SK-N-SH (cell line): Measurements from ENCODE around the gene ATOSB. TPM values are rescaled to one million over a fixed set of nuclear protein-coding genes. Genes with fewer than 3 reads are reported as not detected.

Source experiments
- CTCF ChIA-PET: fragments of 300-600, 350-600 bp; formaldehyde crosslinking; extraction: SDS; loops from one replicate; lab custom pipeline; 2021; lab: Yijun Ruan, JAX
- POLR2A ChIA-PET: fragments of 350-600 bp; sonication (Branson Sonifier 250); formaldehyde crosslinking; extraction: SDS; loops from one replicate; lab custom pipeline; 2020; ENCODE audit warnings: antibody characterized with exemption, inconsistent platforms; lab: Yijun Ruan, JAX
- DNase-seq: peaks from one replicate; pipeline ENCODE4 v3.0.0; 2012
- H2AFZ ChIP-seq: fragments of 200-600 bp; sonication (generic); 2 replicates; pipeline ENCODE4 v1.8.1; 2016; ENCODE audit warnings: antibody characterized with exemption, mild to moderate bottlenecking, low read depth
- H3F3A ChIP-seq: fragments of 200-600 bp; sonication (generic); replicated peaks from 2 replicates; pipeline ENCODE3; 2016; ENCODE audit warnings: antibody characterized with exemption, mild to moderate bottlenecking; ENCODE audit not compliant: insufficient read depth
- H3K27ac ChIP-seq, 2 experiments: fragments of 200-500 bp in 1 of 2; fragments of 200-600 bp in 1 of 2; sonication (Bioruptor generic) in 1 of 2; sonication (generic), shearing (Covaris generic) in 1 of 2; 2 replicates each; pipeline versions ENCODE4 v1.5.1 to v1.6.1; 2014 to 2016; ENCODE audit warnings: low read depth in 2 of 2, inconsistent platforms in 1 of 2, low read length in 1 of 2, mild to moderate bottlenecking in 1 of 2, mixed read lengths in 1 of 2
- H3K27me3 ChIP-seq: fragments of 200-600 bp; sonication (generic), shearing (Covaris generic); 2 replicates; pipeline ENCODE4 v1.6.1; 2016; ENCODE audit warnings: mixed run types; ENCODE audit not compliant: insufficient read depth
- H3K36me3 ChIP-seq, 2 experiments: fragments of 200-500 bp in 1 of 2; fragments of 200-600 bp in 1 of 2; sonication (Bioruptor generic) in 1 of 2; sonication (generic) in 1 of 2; replicated peaks in 1 of 2; 2 replicates each; pipeline versions ENCODE3 to v1.5.1; 2014 to 2016; ENCODE audit warnings: low read length in 1 of 2, mild to moderate bottlenecking in 1 of 2; ENCODE audit not compliant: insufficient read depth in 2 of 2, control insufficient read depth in 1 of 2
- H3K4me1 ChIP-seq, 2 experiments: fragments of 200-500 bp in 1 of 2; fragments of 200-600 bp in 1 of 2; sonication (Bioruptor generic) in 1 of 2; sonication (generic), shearing (Covaris generic) in 1 of 2; 2 replicates each; pipeline versions ENCODE4 v1.5.1 to v1.6.1; 2014 to 2016; ENCODE audit warnings: low read depth in 1 of 2, low read length in 1 of 2, mixed run types in 1 of 2; ENCODE audit not compliant: insufficient read depth in 2 of 2, control insufficient read depth in 1 of 2
- H3K4me2 ChIP-seq: fragments of 200-600 bp; sonication (generic), shearing (Covaris generic); 2 replicates; pipeline ENCODE4 v1.6.1; 2017; ENCODE audit warnings: mixed run types
- H3K4me3 ChIP-seq, 2 experiments: fragments of 200-500 bp in 1 of 2; fragments of 200-600 bp in 1 of 2; sonication (Bioruptor generic) in 1 of 2; sonication (generic), shearing (Covaris generic) in 1 of 2; 2 replicates each; pipeline versions ENCODE4 v1.5.1 to v1.8.1; 2014 to 2016; ENCODE audit warnings: low read depth in 2 of 2, inconsistent platforms in 1 of 2, low read length in 1 of 2, mild to moderate bottlenecking in 1 of 2, mixed read lengths in 1 of 2, moderate library complexity in 1 of 2
- H3K79me2 ChIP-seq: fragments of 200-600 bp; sonication (generic); 2 replicates; pipeline ENCODE4 v1.8.1; 2017; ENCODE audit warnings: mild to moderate bottlenecking; ENCODE audit not compliant: insufficient read depth
- H3K9ac ChIP-seq: fragments of 200-600 bp; sonication (generic); 2 replicates; pipeline ENCODE4 v1.6.1; 2017; ENCODE audit warnings: mixed run types
- H3K9me2 ChIP-seq: fragments of 200-600 bp; sonication (generic); 2 replicates; pipeline ENCODE4 v1.6.1; 2017; ENCODE audit warnings: mixed run types
- H3K9me3 ChIP-seq: fragments of 200-600 bp; sonication (generic); 2 replicates; pipeline ENCODE4 v1.6.1; 2017; ENCODE audit warnings: mixed run types, mild to moderate bottlenecking, moderate library complexity
- H4K20me1 ChIP-seq: fragments of 200-600 bp; sonication (generic); 2 replicates; pipeline ENCODE4 v1.6.1; 2017; ENCODE audit warnings: mild to moderate bottlenecking, mixed run types; ENCODE audit not compliant: insufficient read depth
- CTCF ChIP-seq: fragments of 200-600 bp; sonication (generic); IDR thresholded peaks from 2 replicates; pipeline ENCODE4 v1.6.1; 2017; ENCODE audit warnings: antibody characterized with exemption, mild to moderate bottlenecking, moderate library complexity
- ELF1 ChIP-seq: IDR thresholded peaks from 2 replicates; pipeline ENCODE4 v1.4.0; 2012
- EP300 ChIP-seq, 2 experiments: IDR thresholded peaks; 2 replicates each; pipeline versions ENCODE4 v1.4.0 to v1.6.1; 2012; ENCODE audit warnings: borderline replicate concordance in 1 of 2, low read depth in 1 of 2, low read length in 1 of 2
- EZH2phosphoT487 ChIP-seq: fragments of 200-600 bp; sonication (generic); IDR thresholded peaks from 2 replicates; pipeline ENCODE4 v1.6.1; 2017; ENCODE audit warnings: low read depth, mixed run types, mild to moderate bottlenecking, antibody characterized with exemption, moderate library complexity, borderline replicate concordance
- FOXJ3 ChIP-seq: sonication (generic); formaldehyde crosslinking; IDR thresholded peaks from 2 replicates; pipeline ENCODE4 v1.5.1; 2020; ENCODE audit warnings: mild to moderate bottlenecking, missing genetic modification reagents
- GATA2 ChIP-seq: sonication (generic); formaldehyde crosslinking; IDR thresholded peaks from 2 replicates; pipeline ENCODE4 v1.5.0; 2020; ENCODE audit warnings: mild to moderate bottlenecking, missing genetic modification reagents
- IRF3 ChIP-seq: fragments of 150-350 bp; IDR thresholded peaks from 2 replicates; pipeline ENCODE4 v1.6.1; 2016; ENCODE audit warnings: mild to moderate bottlenecking, low read depth, low read length
- JUND ChIP-seq: IDR thresholded peaks from 2 replicates; pipeline ENCODE4 v1.4.0; 2012
- MEF2A ChIP-seq: IDR thresholded peaks from 2 replicates; pipeline ENCODE4 v1.4.0; 2012; ENCODE audit warnings: low read depth, borderline replicate concordance
- NFIC ChIP-seq: IDR thresholded peaks from 2 replicates; pipeline ENCODE4 v1.4.0; 2012; ENCODE audit warnings: borderline replicate concordance
- NRF1 ChIP-seq: IDR thresholded peaks from 2 replicates; pipeline ENCODE4 v1.6.1; 2012; ENCODE audit warnings: low read depth, mild to moderate bottlenecking, low read length
- POLR2AphosphoS5 ChIP-seq: IDR thresholded peaks from 2 replicates; pipeline ENCODE4 v1.6.1; 2012; ENCODE audit warnings: low read depth, low read length
- RCOR1 ChIP-seq: fragments of 150-350 bp; IDR thresholded peaks from 2 replicates; pipeline ENCODE4 v1.6.1; 2017; ENCODE audit warnings: antibody characterized with exemption, low read length
- SMC3 ChIP-seq: IDR thresholded peaks from 2 replicates; pipeline ENCODE4 v1.6.1; 2012; ENCODE audit warnings: low read depth, low read length, improper control_type of control experiment
- TAF1 ChIP-seq: IDR thresholded peaks from 2 replicates; pipeline ENCODE4 v1.6.1; 2012; ENCODE audit warnings: low read depth, mild to moderate bottlenecking, low read length, moderate library complexity, borderline replicate concordance
- TCF12 ChIP-seq: IDR thresholded peaks from 2 replicates; pipeline ENCODE4 v1.4.0; 2012
- TEAD4 ChIP-seq: IDR thresholded peaks from 2 replicates; pipeline ENCODE4 v1.4.0; 2012; ENCODE audit warnings: mild to moderate bottlenecking, borderline replicate concordance; ENCODE audit not compliant: insufficient read depth
- USF2 ChIP-seq: fragments of 150-350 bp; IDR thresholded peaks from 2 replicates; pipeline ENCODE4 v1.6.1; 2017; ENCODE audit warnings: antibody characterized with exemption, low read length, low read depth, borderline replicate concordance
- YY1 ChIP-seq: IDR thresholded peaks from 2 replicates; pipeline ENCODE4 v1.4.0; 2012; ENCODE audit warnings: low read depth, mild to moderate bottlenecking
- ZBTB33 ChIP-seq: IDR thresholded peaks from 2 replicates; pipeline ENCODE4 v1.4.0; 2012; ENCODE audit warnings: low read depth, borderline replicate concordance
- WGBS: methylation state at CpG from one replicate; pipeline ENCODE4 v1.1.6; 2017; ENCODE audit warnings: low lambda C conversion rate; 5-methylcytosine and 5-hydroxymethylcytosine counted together
- polyA plus RNA-seq, 3 experiments: library from polyadenylated mRNA; depleted of rRNA; stranded (reverse); fragments of >200 nt; gene quantifications; 2 replicates each; pipeline ENCODE4 v1.2.3, GENCODE V29; 2012

Gene ATOSB
- polyA plus RNA-seq, 1 of the 3 experiments (the other 2 are of a cell fraction) = 42.6 TPM

- H2AFZ ChIP-seq = no peak overlapping the region
- ChIA-PET POLR2A (interaction anchor here (1.4 kb wide), 1 partner anchor 13 kb away, joined by 5 read pairs; the partner anchor contains the start of gene FANCG), CTCF (interaction anchor here (0.6 to 1.9 kb wide), 5 partner anchors 10 to 815 kb away, joined by 3 to 6 read pairs (median 4); partner anchors contain the start of gene PIGO)
- no peak overlapping the region for H3K27ac ChIP-seq
- no peak overlapping the region for H3K4me2 ChIP-seq
- peaks cover 86% of the 10 kb centered on the region for H3K79me2 ChIP-seq
- whole genome bisulfite sequencing = 100% methylated on average over 1 of the region's 1 CpG
- DNase-seq = no peak
- H3K4me3 ChIP-seq = no peak overlapping the region
- no peaks in the 10 kb centered on the region for H3K9me2 ChIP-seq
- H3K9ac ChIP-seq = no peak overlapping the region
- TF ChIP-seq ELF1 = no peak
- no peak for TF ChIP-seq TAF1
- TF ChIP-seq NFIC = no peak
- TF ChIP-seq TCF12 = no peak
- no peak for TF ChIP-seq JUND
- no peak for TF ChIP-seq EZH2phosphoT487
- no peak for TF ChIP-seq TEAD4
- TF ChIP-seq MEF2A = no peak
- no peak for TF ChIP-seq YY1
- TF ChIP-seq GATA2 (CRISPR knock-in tag) = no peak
- no peak for TF ChIP-seq POLR2AphosphoS5
- no peak for TF ChIP-seq NRF1
- no peak for TF ChIP-seq FOXJ3 (CRISPR knock-in tag)
- no peak for TF ChIP-seq ZBTB33
- no peak for TF ChIP-seq CTCF
- TF ChIP-seq RCOR1 = no peak
- no peak for TF ChIP-seq IRF3
- no peak for TF ChIP-seq EP300 (IDR thresholded peaks at IDR 0.05; ENCODE audit: borderline replicate concordance in 1 of 2, low read depth in 1 of 2, low read length in 1 of 2)
- no peak for TF ChIP-seq USF2
- TF ChIP-seq SMC3 = no peak
- H3F3A ChIP-seq = peaks cover 11% of the 10 kb centered on the region
- H3K4me1 ChIP-seq = peaks cover 16 to 18% of the 10 kb centered on the region in 2 experiments; a peak in 3 of 4 replicates
- peaks cover 73% of the 10 kb centered on the region for H4K20me1 ChIP-seq
- H3K36me3 ChIP-seq = peaks cover 58 to 73% of the 10 kb centered on the region in 2 experiments
- no peaks in the 10 kb centered on the region for H3K9me3 ChIP-seq
- H3K27me3 ChIP-seq = no peaks in the 10 kb centered on the region
These were observed 48.6 kb downstream of the ATOSB start for GRCh38 chr9:35067056-35067455.
